HEK293 (cell line): ENCODE data around the gene FAM227B.

Source experiments
- ATF2 ChIP-seq: fragments of 450-650 bp; formaldehyde crosslinking; IDR thresholded peaks from 2 replicates; pipeline ENCODE4 v1.5.1; 2016; ENCODE audit warnings: missing biosample characterization, missing genetic modification characterization, low read depth
- CTCF ChIP-seq: fragments of 450-650 bp; formaldehyde crosslinking; IDR thresholded peaks from 2 replicates; pipeline ENCODE4 v1.5.1; 2016; ENCODE audit warnings: missing biosample characterization, missing genetic modification characterization
- REST ChIP-seq: fragments of 450-650 bp; formaldehyde crosslinking; IDR thresholded peaks from 2 replicates; pipeline ENCODE4 v1.5.1; 2016; ENCODE audit warnings: missing biosample characterization, missing genetic modification characterization
- ZNF138 ChIP-seq: fragments of 450-650 bp; formaldehyde crosslinking; IDR thresholded peaks from 2 replicates; pipeline ENCODE4 v1.5.1; 2016; ENCODE audit warnings: missing biosample characterization, missing genetic modification characterization, borderline replicate concordance
- ZNF488 ChIP-seq: fragments of 450-650 bp; formaldehyde crosslinking; IDR thresholded peaks from 2 replicates; pipeline ENCODE4 v1.5.1; 2016; ENCODE audit warnings: missing biosample characterization, missing genetic modification characterization
- TF ChIP-seq, protein P1 (sequence below): fragments of 450-650 bp; formaldehyde crosslinking; IDR thresholded peaks from 2 replicates; pipeline ENCODE4 v1.5.1; 2016; ENCODE audit warnings: missing biosample characterization, missing genetic modification characterization

GRCh38 chr15:49507261-49507660 is 113.4 kb downstream of the FAM227B start:
- TF ChIP-seq, protein P1, sequence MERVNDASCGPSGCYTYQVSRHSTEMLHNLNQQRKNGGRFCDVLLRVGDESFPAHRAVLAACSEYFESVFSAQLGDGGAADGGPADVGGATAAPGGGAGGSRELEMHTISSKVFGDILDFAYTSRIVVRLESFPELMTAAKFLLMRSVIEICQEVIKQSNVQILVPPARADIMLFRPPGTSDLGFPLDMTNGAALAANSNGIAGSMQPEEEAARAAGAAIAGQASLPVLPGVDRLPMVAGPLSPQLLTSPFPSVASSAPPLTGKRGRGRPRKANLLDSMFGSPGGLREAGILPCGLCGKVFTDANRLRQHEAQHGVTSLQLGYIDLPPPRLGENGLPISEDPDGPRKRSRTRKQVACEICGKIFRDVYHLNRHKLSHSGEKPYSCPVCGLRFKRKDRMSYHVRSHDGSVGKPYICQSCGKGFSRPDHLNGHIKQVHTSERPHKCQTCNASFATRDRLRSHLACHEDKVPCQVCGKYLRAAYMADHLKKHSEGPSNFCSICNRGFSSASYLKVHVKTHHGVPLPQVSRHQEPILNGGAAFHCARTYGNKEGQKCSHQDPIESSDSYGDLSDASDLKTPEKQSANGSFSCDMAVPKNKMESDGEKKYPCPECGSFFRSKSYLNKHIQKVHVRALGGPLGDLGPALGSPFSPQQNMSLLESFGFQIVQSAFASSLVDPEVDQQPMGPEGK (tag by site-specific recombination), result no peak
- TF ChIP-seq REST (tag by site-specific recombination), result no peak
- TF ChIP-seq CTCF (tag by site-specific recombination), result no peak
- no peak for TF ChIP-seq ZNF488 (tag by site-specific recombination)
- TF ChIP-seq ZNF138 (tag by site-specific recombination), result no peak
- no peak for TF ChIP-seq ATF2 (tag by site-specific recombination)
